SK-N-SH treated with all-trans-retinoic acid at 6 μM for 48 hours (cell line): ENCODE data around the gene SGK2.

Source experiments
- ARNTL ChIP-seq: fragments of 450-650 bp; formaldehyde crosslinking; IDR thresholded peaks from 2 replicates; pipeline ENCODE4 v1.5.0; 2020; ENCODE audit warnings: low read depth, mild to moderate bottlenecking, moderate library complexity, borderline replicate concordance
- CSDC2 ChIP-seq: fragments of 250-450 bp; sonication (Bioruptor Pico); IDR thresholded peaks from 2 replicates; pipeline ENCODE4 v1.5.0; 2020; ENCODE audit warnings: mild to moderate bottlenecking, moderate library complexity
- ESRRG ChIP-seq: fragments of 250-450 bp; sonication (Bioruptor Pico); IDR thresholded peaks from 2 replicates; pipeline ENCODE4 v1.6.1; 2021; ENCODE audit warnings: mild to moderate bottlenecking
- GLIS3 ChIP-seq: fragments of 250-450 bp; sonication (Bioruptor Pico); IDR thresholded peaks from 2 replicates; pipeline ENCODE4 v1.5.0; 2020; ENCODE audit warnings: mild to moderate bottlenecking, moderate library complexity
- PATZ1 ChIP-seq: fragments of 250-450 bp; sonication (Bioruptor Pico); IDR thresholded peaks from 2 replicates; pipeline ENCODE4 v1.8.0; 2020; ENCODE audit warnings: mild to moderate bottlenecking, moderate library complexity, borderline replicate concordance
- PPARA ChIP-seq: fragments of 250-450 bp; sonication (Bioruptor Pico); IDR thresholded peaks from 2 replicates; pipeline ENCODE4 v1.5.0; 2020; ENCODE audit warnings: mild to moderate bottlenecking, borderline replicate concordance
- RARB ChIP-seq: fragments of 250-450 bp; sonication (Bioruptor Pico); IDR thresholded peaks from 2 replicates; pipeline ENCODE4 v1.8.0; 2021; ENCODE audit warnings: mild to moderate bottlenecking, moderate library complexity
- TCF4 ChIP-seq: fragments of 250-450 bp; sonication (Bioruptor Pico); IDR thresholded peaks from 2 replicates; pipeline ENCODE4 v1.8.0; 2021; ENCODE audit warnings: mild to moderate bottlenecking, moderate library complexity, borderline replicate concordance
- TOX ChIP-seq: fragments of 250-450 bp; sonication (Bioruptor Pico); IDR thresholded peaks from 2 replicates; pipeline ENCODE4 v1.8.0; 2021; ENCODE audit warnings: mild to moderate bottlenecking, moderate library complexity, borderline replicate concordance
- ZFP3 ChIP-seq: fragments of 250-450 bp; sonication (Bioruptor Pico); IDR thresholded peaks from 2 replicates; pipeline ENCODE4 v1.5.0; 2020; ENCODE audit warnings: mild to moderate bottlenecking, moderate library complexity

GRCh38 chr20:43541214-43541613 lies 17.6 kb upstream of the SGK2 start:
- TF ChIP-seq ARNTL (CRISPR knock-in tag): no peak
- TF ChIP-seq PATZ1 (CRISPR knock-in tag): no peak
- no peak for TF ChIP-seq RARB (CRISPR knock-in tag)
- no peak for TF ChIP-seq TCF4
- no peak for TF ChIP-seq ESRRG (CRISPR knock-in tag)
- no peak for TF ChIP-seq CSDC2
- TF ChIP-seq GLIS3 (CRISPR knock-in tag): no peak
- no peak for TF ChIP-seq PPARA (CRISPR knock-in tag)
- no peak for TF ChIP-seq TOX (CRISPR knock-in tag)
- no peak for TF ChIP-seq ZFP3 (CRISPR knock-in tag)
